ENCODE data around the gene PDIA5.

The PDIA5 gene

GRCh38 chr3:123089611-123090331, 22.9 kb downstream of the PDIA5 start:
- no peak for DNase-seq (ENCODE audit: low read depth)
- no peak for TF ChIP-seq CTCF (IDR thresholded peaks at IDR 0.05; ENCODE audit: insufficient read depth, low read depth, low read length, missing control alignments)

GRCh38 chr3:123090728-123091531, 24.1 kb downstream of the PDIA5 start:
- no peak overlapping the region for H3K4me3 ChIP-seq (ENCODE audit: low read length)
- no peak for DNase-seq (ENCODE audit: low read depth)
- no peak for TF ChIP-seq CTCF (IDR thresholded peaks at IDR 0.05; ENCODE audit: insufficient read depth, low read depth, low read length, missing control alignments)

More at GRCh38 chr3:123089611-123090331, 22.9 kb downstream of the PDIA5 start:
- no peak overlapping the region for H3K4me3 ChIP-seq (ENCODE audit: low read length)

- no peak for DNase-seq (ENCODE audit: low read depth)
- TF ChIP-seq CTCF (IDR thresholded peaks at IDR 0.05; ENCODE audit: insufficient read depth, low read depth, low read length, missing control alignments): no peak
These were observed 25.4 kb downstream of the PDIA5 start for GRCh38 chr3:123092243-123092642.

GRCh38 chr3:123093696-123094095, 26.9 kb downstream of the PDIA5 start:
- TF ChIP-seq CTCF (IDR thresholded peaks at IDR 0.05; ENCODE audit: insufficient read depth, low read depth, low read length, missing control alignments): no peak
- no peak for DNase-seq (ENCODE audit: low read depth)
- H3K4me3 ChIP-seq (ENCODE audit: low read length): no peak overlapping the region

More at GRCh38 chr3:123092243-123092642, 25.4 kb downstream of the PDIA5 start:
- no peak overlapping the region for H3K4me3 ChIP-seq (ENCODE audit: low read length)

GRCh38 chr3:123094516-123095313, 27.9 kb downstream of the PDIA5 start:
- no peak for TF ChIP-seq CTCF (IDR thresholded peaks at IDR 0.05; ENCODE audit: insufficient read depth, low read depth, low read length, missing control alignments)
- H3K4me3 ChIP-seq (ENCODE audit: low read length): no peak overlapping the region
- DNase-seq (ENCODE audit: low read depth): no peak

- no peak for DNase-seq (ENCODE audit: low read depth)
- no peak for TF ChIP-seq CTCF (IDR thresholded peaks at IDR 0.05; ENCODE audit: insufficient read depth, low read depth, low read length, missing control alignments)
- H3K4me3 ChIP-seq (ENCODE audit: low read length): no peak overlapping the region
These were observed 29.3 kb downstream of the PDIA5 start for GRCh38 chr3:123096126-123096525.

Measured in epithelial cell of esophagus (primary cell).